Measurements from ENCODE around the gene DNAH2.

Gene DNAH2

DNA sequence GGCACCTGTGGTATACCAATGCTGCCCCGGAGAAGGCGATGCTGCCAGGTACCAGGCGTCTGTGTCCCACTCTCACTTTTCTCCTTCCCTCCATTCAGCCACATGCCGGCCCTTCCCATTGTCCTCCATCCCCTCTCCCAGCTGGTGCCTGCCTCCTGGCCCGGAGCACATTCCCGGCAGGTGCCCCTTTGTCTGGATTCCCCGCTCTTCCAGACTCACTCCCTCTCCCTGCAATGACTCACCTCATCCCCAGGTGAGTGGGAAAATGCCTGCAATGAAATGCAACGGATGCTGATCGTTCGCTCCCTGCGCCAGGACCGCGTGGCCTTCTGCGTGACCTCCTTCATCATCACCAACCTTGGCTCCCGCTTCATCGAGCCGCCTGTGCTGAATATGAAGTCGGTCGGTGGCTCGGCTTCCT, 106.0 kb downstream of the DNAH2 start:
- no peak for DNase-seq

DNA sequence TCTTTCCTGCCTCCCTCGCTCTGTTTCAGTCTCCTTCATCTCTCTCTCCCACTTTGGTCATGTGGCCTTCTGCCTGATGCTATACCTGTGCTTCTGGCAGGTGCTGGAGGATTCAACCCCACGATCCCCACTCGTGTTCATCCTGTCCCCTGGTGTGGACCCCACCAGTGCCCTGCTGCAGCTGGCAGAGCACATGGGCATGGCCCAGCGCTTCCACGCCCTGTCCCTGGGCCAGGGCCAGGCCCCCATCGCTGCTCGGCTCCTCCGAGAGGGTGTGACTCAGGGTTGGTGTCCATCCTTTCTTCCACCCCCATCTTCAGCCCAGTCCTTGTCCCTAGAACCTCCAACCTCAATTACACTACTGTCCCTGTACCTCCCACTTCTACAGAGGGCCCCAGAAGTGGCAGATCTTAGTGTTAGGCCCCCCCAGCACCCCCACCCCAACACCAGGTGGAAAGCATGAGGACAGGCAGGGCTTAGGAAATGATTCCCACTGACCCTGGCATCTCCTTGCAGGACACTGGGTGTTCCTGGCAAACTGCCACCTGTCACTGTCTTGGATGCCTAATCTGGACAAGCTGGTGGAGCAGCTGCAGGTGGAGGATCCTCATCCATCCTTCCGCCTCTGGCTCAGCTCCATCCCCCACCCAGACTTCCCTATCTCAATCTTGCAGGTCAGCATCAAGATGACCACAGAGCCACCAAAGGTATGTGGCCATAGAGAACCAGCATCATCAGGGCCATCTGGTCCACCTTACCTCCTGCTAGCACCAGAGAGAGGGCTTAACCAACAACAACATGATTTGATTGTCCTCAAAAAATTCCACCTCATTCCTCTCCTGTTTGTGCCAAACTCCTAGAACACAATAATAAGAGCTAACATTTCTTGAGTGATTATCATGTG, 106.7 kb downstream of the DNAH2 start:
- DNase-seq: no peak

DNA sequence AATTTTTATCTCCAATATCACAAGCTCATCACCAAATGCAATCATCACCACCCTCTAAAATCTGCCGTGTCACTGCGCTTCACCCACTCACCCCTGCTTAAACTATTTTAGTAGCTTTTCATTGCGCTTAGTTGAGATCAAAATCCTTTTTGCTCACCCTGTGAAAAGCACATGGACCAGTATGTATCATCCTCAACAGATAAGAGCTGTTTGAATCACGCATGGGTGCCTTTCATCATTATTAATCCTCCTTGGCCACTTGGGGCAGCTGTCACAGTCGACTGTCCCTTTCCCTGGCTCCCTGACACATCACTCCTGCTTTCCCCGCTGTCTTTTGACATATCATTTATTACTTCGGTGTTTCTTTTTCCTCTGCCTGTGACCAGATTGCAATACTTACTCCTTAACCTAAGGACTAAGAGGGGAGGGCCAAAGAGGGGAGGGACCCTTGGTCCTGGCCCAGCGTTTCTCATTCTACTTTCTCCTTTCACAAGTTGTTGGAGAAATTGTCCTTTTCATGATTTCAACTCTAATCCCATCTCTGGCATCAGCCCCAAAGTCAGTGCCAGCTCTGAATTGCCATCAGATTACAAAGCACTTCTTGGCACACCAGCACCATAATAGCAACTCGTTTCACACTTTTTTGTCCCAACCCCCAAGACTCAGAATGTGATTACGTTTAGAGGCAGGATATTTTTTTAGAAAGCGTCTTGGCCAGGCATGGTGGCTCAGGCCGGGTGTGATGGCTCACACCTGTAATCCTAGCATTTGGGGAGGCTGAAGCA, 107.9 kb downstream of the DNAH2 start:
- DNase-seq: no peak

DNA sequence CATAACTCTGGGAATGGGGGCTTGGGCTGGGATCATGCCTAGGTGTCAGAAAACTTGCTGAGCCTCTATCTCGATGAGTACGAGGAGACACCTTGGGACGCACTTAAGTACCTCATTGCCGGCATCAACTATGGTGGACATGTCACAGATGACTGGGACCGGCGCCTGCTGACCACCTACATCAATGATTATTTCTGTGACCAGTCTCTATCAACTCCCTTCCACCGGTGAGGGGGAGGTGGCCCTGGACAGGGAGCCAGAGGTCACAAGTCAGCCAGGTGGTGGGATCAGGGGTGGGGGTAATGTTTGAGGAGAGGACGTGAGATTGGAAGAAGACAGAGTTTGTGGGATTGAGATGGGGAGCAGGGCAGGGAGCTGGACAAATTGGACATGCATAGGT, 113.1 kb downstream of the DNAH2 start:
- DNase-seq: no peak

DNA sequence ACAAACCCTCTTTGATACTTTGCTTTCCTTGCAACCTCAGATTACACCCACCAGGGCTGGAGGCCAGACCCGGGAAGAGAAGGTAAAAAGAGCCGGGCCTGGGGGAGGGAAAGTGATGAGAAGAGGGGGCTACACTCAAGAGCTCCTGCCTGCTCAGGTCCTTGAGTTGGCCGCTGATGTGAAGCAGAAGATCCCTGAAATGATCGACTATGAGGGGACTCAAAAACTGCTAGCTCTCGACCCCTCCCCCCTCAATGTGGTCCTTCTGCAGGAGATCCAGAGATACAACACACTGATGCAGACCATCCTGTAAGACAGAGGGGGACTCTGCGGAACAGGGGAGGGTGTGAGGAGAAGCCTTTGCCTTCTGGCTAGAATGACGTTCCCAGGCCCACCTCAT, 113.7 kb downstream of the DNAH2 start:
- no peak for DNase-seq

DNA sequence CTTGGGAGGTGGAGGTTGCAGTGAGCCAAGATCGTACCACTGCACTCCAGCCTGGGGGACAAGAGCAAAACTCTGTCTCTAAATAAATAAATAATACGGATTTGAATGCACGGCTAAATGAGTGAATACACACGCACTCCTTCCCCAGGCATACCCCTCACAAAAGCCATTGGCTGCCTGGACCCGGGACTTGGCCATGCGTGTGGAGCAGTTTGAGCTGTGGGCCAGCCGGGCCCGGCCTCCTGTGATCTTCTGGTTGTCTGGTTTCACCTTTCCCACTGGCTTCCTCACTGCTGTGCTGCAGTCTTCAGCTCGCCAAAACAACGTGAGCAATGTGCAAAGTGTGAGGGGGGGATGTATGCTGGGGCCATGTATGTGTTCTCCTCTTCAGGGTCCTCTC, 114.9 kb downstream of the DNAH2 start:
- DNase-seq: no peak

DNA sequence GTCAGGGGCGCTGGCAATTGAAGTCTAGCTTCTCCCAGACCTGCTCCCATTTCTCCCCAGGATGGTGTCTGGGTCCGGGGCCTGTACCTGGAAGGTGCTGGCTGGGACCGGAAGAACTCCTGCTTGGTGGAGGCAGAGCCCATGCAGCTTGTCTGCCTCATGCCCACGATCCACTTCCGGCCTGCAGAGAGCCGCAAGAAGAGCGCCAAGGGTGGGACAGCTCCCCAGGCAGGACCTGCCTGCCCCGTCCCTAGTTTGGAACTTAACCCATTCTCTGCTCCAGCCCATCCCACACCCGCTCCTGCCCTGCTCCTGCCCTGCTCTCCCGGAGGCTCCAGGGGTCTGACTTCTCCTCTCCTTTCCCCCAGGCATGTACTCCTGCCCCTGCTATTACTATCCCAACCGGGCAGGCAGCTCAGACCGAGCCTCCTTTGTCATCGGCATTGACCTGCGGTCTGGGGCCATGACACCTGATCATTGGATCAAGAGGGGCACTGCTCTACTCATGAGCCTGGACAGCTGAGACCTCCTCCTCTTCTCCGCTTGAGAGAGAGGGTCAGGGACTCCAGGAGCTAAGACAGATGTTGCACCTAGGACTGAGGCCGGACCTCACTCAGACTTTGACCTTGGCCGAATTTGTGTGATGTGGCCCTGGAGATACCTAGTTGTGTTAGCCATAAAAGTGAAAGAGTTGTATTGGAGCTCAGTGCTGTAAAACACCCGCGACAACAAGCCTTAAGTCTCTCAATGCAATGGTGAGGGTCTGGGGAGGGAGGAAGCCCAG, 115.7 kb downstream of the DNAH2 start:
- DNase-seq: no peak

DNA sequence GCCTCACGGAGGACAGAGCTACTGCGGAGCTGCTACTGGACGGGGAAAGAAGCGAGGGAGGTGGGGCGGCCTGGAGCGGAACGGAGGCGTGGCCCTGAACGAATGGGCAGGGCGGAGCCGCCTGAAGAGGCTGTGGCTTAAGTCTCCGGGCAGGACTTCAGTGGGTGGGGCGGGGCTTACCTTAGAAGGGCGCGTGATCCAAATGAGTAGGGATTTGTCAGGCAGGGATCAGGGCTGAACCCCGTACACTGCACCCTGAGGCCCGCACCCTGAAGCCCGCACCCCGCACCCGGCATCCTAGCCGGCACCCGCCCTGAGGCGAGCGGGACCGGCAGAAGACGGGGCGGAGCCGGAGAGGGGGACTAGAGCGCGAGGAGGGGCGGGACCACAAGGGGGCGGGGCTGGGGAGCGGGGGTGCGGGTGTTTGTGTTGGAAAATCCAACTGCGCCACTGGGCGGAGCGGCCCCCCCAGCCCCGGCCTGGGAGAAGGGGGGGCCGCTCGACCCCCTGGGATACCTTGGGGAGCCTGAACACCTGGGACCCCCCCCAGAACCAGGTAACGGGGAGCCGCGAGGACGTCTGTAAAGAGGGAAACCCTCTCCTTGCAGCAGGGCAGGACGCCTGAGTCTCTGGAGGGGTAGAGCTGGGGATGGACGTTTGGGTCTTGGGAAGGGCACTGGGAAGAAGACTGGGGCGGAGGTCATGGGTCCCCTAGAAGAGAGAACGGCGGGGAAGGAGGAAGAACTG, 116.4 kb downstream of the DNAH2 start, which contains the start of gene KDM6B:
Gene KDM6B, plus strand, starts transcription at position 423 of the 747 bp plus-strand sequence. CDS start 11,338 bp downstream, outside the sequence.
- peak; percentile 93 for DNase-seq

DNA sequence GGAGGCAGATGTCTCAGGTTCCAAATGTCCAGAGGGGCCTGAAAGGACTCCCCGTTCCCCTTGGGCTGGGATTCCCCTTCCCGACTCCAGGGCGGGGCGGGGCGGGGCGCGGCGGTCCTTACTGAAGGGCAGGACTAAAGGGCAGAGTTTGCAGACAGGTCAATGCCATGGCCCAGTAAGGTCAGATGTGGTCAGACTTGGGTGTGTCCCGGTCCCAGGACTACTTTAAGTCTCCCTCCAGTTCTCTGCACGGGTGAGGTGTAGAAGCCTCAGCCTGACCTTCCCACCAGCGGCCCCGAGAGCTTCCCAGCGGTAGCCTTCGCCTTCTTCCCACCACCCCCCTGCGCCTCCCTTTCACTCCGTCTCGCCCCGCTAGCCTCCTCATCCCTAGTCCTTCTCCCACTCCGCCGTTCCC, 117.0 kb downstream of the DNAH2 start:
- DNase-seq: no peak

DNA sequence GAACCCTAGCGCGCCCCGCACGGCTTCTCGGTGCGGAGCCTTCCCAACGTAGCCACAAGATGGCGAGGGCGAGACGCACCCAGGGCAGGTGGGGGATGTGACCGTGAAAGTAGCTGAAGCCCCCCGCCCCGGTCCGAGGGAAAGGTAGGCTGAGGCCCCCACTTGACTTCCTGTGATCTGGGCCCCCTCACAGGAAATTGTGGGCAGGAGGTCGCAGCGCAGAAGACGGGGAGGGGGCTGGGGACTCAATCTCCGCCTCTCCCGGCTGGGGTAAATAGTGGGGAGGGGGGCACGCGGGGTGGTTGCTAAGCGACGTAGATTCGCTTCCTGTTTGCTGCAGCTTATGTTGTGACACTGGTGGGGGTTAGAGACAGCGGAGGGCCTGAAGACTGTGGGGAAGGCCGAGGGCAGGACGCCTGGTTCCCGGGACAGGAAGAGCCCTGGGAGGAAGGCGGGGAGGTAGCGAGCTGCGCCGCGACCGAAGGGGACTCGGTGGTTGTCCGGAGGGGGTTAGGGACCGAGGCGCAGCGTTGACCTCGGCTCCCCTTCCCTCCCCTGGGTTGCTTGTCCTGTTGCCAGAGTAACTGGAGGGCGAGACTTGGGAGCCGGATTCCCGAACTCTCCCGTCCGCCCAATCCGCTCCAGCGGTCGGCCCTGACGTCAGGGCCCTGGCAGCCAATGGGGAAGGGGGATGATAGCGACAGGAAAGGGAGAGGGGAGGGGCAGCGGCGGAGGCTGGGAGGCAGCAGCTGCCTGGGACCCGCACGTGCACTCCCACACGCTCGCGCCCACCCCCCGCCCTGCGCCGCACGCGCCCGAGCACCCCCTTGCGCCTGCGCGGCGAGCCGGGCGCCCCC, 117.6 kb downstream of the DNAH2 start:
- peak; percentile 99 for DNase-seq

DNA sequence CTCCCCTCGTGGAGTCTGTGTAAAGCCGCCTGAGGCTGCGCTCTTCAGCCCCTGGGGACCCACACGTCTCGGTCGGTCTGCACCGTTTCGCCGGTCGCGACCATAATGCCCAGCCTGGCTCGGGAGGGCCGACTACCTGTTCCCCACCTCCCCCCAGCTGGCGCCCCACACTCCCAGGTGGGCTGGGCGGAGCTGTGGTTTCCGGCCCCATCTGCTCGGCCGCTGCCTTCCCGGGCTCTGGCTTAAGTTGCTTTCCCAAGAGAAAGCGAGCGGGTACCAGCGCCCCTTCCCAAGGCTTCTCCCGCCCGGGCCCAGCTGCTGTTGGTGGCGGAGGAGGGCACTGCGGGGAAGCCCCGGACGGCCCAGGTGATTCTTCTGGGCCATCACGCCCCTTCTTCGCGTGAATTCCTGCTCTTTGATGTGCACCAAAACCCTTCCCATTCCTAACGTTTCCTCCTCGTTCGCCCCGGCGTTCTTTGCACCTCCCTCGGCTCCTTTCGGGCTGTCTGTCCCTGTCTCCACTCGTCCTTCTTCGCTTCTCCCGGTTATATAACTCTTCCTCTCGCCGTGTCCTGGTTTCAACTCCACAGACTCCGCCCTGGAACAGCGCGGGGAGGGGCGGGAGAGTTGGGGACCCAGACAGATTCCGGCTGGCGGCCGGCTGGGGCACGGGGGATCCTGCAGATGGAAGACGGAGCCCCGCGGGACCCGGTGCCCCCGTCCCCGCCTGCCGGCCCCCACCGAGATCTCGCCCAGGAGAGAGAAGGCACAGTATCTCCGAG, 118.5 kb downstream of the DNAH2 start:
- DNase-seq: peak; percentile 80

DNA sequence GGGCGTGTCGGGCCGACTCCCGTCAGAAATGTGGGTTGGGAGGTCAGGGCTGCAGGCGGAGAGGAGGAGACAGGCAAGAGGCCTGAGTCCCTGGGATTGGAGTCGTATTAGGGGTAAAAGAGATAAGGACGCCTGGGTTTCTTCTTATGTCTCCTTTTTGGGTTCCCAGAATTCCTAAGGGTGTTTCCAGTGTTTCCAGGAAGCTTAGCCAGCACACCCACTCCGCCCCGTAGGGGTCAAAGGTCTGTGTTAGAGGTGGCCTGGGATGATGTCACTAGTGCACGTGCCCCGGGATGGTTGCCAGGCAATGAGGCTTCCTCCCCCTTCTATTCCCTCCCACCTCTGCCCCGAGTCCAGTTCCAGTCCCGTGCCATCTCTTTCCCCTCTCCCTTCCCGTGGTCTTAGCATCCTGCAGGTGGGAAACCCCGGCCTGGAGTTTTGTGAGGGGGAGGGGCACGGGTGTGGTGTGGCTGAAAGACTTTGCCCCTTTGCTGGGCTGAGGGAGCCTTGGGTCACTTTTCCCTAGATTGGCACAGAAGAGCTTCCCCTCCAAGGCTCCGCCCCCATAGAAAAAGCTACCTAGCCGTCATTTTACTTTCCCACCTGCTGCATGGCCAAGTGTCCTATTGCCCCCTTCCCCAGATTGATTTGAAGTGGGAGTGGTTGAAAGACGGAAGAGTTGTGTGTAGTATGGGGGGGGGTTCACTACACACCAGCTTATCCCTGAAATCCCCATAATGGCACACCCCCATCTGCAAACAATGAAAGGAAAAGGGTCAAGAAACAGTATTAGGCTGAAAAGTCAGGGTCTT, 119.3 kb downstream of the DNAH2 start:
- peak; percentile 90 for DNase-seq

DNA sequence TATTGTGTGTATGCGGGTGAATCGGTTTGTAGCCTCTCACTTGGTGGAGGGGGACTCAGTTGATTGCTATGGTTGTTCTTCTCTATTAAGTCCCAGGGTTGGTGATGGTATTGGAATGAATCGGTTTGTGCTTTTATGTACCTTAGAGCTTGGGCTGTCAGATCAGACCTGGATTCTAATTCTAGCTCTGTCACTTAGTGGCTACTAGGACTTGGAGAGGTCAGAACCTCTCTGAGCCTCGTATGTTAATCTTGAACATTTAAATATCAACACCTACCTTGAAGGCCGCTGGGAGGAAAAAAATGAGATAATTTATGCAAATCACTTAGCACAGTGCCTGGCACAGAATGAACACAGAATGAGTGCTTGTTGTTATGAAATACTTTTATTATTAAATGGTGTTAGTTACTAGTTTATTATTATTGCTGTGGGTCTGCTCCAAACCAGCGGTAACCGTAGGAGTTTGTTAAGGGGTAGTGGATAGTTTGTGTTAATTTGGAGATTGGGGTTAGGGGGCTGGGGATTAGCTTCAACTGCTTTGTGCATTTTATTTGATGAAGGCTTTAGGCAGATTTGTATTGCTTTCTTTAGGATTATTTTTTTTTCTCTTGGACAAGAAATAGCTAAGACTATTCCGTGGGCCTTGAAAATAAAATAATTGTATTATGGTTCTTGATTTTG, 120.0 kb downstream of the DNAH2 start:
- no peak for DNase-seq

DNA sequence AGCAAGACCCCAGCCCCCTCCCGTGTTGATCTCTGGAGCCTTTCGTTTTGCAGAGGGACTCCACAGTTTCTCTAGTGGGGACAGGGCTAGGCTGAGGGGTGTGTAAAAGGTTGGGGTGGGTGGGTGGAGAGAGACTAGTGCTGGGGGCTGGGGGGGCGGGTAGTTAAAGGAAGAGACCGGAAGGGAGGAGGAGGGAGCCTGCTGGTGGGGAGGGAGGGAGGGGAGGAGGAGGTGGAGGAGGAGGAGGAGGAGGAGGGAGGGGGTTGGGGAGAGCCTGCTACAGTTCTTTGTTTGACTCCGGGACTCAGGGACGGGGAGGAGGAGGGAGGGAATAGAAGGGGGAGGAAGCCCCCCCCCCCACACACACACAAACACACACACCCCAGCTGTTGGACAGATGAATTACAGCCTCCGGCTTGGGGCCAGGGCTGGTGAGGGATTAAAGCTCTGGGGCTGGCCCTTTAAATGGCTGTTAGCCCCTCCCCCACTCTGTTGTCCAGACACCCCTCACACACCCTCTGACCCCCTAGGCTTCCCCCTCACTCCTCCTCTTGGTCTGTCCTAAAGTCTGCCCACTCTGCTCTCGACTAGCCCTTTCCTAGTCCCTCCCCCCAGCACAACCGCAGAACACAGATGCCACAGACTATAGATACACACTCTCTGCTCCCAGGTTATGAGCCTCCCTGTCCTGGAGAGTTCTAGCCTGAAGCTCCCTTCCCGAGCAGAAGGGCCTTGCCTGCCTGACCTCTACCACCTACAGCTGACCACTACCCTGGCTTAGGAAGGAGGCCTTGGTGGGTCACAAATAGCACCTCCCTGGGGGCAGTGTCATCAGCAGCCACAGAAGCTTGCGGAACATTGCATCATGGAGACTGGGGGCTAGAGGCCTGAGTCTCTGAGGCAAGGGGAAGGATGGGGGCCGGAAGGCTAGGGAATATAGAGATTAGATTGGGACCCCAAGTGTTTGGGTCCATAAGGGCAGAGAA, 120.8 kb downstream of the DNAH2 start:
- DNase-seq: peak; percentile 80

DNA sequence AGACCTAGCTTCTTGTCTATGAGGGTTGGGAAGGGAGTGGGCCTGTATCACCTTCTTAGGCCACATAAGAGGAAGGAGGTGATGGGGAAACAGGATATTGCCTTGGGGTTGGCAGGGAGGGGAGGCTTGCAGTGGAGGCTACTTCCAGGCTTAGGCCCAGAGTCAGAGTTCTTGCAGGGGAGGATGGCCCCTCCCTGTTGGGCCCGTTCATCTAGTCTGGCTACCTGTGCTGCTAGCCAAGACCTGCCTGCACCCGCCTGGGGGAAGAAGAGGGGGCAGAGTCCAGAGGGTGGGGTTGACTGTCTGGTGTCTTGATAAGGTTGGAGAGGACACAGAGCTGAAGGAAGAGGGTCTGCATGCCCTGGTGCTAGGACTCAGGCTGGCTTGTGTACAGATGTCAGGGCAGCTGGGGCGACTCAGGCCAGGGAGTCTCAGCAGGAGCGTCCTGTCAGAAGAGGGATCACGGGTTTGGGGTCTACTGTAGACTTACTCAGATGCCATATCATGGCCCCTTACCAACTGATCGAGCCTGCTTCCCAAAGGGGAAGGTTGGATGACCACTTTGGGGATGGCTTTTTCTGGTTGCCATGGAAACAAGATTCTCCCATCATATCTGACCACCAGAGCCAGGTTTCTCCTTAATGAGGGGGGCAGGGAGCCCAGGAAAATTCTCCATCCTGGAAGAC, 121.8 kb downstream of the DNAH2 start:
- DNase-seq: no peak

DNA sequence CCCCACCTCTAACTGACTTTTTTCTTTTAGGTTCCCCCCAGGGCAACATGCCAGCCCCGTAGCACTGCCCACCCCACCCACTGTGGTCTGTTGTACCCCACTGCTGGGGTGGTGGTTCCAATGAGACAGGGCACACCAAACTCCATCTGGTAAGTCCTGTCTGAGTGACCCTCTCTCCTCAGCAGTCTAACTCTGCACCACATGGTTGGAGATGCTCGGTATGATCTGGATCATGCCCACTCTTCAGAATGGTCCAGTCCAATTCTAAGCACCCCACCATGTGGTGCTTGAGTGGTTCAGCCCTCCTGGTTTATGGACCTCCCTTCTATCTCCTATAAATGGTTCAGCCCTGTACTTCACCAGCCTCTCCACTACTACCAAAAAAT, 122.3 kb downstream of the DNAH2 start:
- no peak for DNase-seq

DNA sequence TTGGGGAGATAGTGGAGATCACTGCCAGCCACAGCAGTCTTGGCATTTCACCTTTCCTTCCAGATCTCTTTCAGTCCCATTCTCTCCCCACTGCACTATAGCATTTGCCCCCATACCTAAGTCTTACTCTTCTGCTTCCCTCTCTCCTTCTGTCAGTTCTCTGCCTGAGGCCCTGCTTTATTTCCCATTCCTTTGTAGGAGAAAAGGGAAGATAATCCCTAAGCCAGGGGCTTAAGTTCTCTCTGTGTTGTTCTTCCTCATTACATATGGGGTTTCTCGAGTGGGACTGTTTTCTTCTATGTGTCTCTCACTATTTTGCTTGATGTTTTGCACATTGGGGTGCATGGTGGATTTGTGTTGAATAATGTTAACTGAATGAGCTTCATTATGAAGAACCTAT, 122.9 kb downstream of the DNAH2 start:
- DNase-seq: no peak
